SU-DHL-6 (cell line): Measurements from ENCODE around the gene PPT2.

Source experiments
- CTCF ChIP-seq: fragments of 200-600 bp; sonication (generic); IDR thresholded peaks from one replicate; pipeline ENCODE4 v1.5.1; 2017; ENCODE audit warnings: antibody characterized with exemption, mild to moderate bottlenecking, low read length, moderate library complexity; ENCODE audit not compliant: insufficient read depth, poor library complexity, severe bottlenecking
- EZH2phosphoT487 ChIP-seq: fragments of 200-600 bp; sonication (generic), shearing (Covaris generic); conservative IDR thresholded peaks from 2 replicates; pipeline ENCODE4 v1.6.1; 2018; ENCODE audit warnings: mild to moderate bottlenecking, antibody characterized with exemption, low read length, moderate library complexity, mixed read lengths

GRCh38 chr6:32181915-32182529, 28.1 kb downstream of the PPT2 start:
- TF ChIP-seq CTCF, result no peak
- TF ChIP-seq EZH2phosphoT487, result no peak
